VCaP (cell line): ENCODE results near the gene RFC4.
A peak's percentile ranks its signal among the peaks of the same experiment; 100 is the strongest.
"Not testable (repeated sequence)": the region's sequence is repeated elsewhere in the genome, so short reads cannot be mapped to it uniquely, and the experiment has no call there.

Experiments
- H3K27ac ChIP-seq: fragments of 450-650 bp; 2 replicates; pipeline ENCODE4 v1.5.1; 2017
- TF ChIP-seq, protein P1 (sequence below): fragments of 450-650 bp; conservative IDR thresholded peaks from 2 replicates; pipeline ENCODE4 v1.5.1; 2017; ENCODE audit warnings: mild to moderate bottlenecking, moderate library complexity

The RFC4 gene

DNA sequence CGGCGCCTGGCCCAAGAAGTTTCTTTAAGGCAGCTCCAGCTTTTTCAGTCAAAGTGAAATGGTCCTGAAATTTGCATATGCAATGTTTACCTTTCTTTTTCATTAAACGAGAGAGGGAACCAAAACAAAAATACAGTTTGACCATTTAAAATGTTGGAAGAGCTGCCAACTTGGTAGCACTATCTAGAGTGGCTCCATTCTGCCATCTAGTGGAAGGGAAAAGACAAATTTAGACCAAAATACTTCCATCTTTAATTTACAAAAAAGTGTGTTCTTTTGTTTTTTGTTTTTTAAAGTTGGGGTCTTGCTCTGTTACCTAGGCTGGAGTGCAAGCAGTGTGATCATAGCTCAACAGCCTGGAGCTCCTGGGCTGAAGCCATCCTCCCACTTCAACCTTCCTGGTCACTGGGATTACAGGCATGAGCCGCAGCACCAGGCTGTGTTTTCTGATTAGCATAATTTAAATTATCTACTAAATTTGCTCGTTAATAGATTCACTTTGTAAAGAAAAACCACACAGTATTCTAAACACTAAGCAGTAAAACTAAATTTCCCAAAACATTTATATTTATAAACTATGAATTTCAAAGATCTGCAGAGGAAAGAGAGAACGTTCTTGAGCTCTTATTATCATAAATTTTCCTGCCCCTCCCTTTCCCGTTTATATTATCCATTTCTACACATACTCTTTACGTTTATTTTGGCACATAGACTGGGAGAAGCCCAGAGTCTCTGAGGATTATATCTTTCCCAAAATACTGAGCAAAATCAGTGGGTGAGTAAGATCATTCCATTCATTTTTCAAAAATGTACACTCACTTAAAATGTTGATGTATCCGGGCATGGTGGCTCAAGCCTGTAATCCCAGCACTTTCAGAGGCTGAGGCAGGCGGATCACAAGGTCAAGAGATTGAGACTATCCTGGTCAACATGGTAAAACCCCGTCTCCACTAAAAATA is 15.4 kb upstream of the RFC4 start:
- no peak overlapping the region for H3K27ac ChIP-seq
- TF ChIP-seq, protein P1, sequence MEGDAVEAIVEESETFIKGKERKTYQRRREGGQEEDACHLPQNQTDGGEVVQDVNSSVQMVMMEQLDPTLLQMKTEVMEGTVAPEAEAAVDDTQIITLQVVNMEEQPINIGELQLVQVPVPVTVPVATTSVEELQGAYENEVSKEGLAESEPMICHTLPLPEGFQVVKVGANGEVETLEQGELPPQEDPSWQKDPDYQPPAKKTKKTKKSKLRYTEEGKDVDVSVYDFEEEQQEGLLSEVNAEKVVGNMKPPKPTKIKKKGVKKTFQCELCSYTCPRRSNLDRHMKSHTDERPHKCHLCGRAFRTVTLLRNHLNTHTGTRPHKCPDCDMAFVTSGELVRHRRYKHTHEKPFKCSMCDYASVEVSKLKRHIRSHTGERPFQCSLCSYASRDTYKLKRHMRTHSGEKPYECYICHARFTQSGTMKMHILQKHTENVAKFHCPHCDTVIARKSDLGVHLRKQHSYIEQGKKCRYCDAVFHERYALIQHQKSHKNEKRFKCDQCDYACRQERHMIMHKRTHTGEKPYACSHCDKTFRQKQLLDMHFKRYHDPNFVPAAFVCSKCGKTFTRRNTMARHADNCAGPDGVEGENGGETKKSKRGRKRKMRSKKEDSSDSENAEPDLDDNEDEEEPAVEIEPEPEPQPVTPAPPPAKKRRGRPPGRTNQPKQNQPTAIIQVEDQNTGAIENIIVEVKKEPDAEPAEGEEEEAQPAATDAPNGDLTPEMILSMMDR: peak; percentile 82

GRCh38 chr3:186818956-186819355 is 12.7 kb upstream of the RFC4 start:
- TF ChIP-seq, protein P1: no peak
- H3K27ac ChIP-seq: no peak overlapping the region

GRCh38 chr3:186818516-186818915 is 12.2 kb upstream of the RFC4 start:
- H3K27ac ChIP-seq: no peak overlapping the region
- TF ChIP-seq, protein P1: no peak

- TF ChIP-seq, protein P1: no peak
- no peak overlapping the region for H3K27ac ChIP-seq
Observed at GRCh38 chr3:186815435-186815834, 9.2 kb upstream of the RFC4 start.

GRCh38 chr3:186814100-186814499 is 7.8 kb upstream of the RFC4 start:
- TF ChIP-seq, protein P1: no peak
- no peak overlapping the region for H3K27ac ChIP-seq

GRCh38 chr3:186811313-186811712 is 5.0 kb upstream of the RFC4 start:
- H3K27ac ChIP-seq: not testable (repeated sequence)

DNA sequence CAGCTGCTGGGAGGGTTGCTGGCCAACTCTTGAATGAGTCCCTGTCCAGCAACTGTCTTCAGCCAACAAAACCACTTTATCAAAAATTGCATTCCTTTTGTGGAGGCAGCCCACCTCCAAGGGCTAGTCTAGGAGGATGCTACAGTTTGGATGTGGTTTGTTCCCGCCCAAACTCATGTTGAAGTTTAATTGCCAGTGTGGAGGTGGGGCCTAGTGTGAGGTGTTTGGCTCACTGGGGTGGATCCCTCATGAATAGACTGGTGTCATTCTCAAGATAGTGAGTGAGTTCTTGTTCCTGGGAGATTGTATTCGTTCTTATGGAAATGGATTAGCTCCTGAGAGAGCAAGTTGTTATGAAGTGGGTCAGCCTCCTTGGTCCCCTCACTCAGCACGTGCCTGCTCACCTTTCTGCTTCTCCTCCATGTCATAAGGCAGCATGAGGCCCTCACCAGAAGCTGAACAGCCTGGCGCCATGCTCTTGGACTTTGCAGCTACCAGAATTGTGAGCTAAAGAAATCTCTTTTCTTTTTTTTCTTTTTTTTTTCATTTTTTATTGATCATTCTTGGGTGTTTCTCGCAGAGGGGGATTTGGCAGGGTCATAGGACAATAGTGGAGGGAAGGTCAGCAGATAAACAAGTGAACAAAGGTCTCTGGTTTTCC is 4.2 kb upstream of the RFC4 start:
- no peak overlapping the region for H3K27ac ChIP-seq
- TF ChIP-seq, protein P1: no peak
